Measurements from ENCODE around the gene PLTP. TPM values are rescaled to one million over a fixed set of nuclear protein-coding genes. Genes with fewer than 3 reads are reported as not detected.

PLTP gene
- polyA plus RNA-seq, 10 donors: 15.6 to 58.5 (median 26.5) TPM

GRCh38 chr20:45899046-45899835, 12.7 kb downstream of the PLTP start:
- no peak for DNase-seq

DNA sequence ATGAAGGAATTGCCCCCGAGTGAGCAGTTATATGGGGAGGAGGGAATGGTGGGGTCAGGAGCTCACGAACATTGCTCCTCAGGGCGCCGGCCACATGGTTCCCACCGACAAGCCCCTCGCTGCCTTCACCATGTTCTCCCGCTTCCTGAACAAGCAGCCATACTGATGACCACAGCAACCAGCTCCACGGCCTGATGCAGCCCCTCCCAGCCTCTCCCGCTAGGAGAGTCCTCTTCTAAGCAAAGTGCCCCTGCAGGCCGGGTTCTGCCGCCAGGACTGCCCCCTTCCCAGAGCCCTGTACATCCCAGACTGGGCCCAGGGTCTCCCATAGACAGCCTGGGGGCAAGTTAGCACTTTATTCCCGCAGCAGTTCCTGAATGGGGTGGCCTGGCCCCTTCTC, 13.7 kb downstream of the PLTP start:
- no peak for DNase-seq

GRCh38 chr20:45897692-45898091, 14.3 kb downstream of the PLTP start:
- no peak for DNase-seq

- DNase-seq: no peak
Observed at GRCh38 chr20:45897289-45897688, 14.7 kb downstream of the PLTP start.

GRCh38 chr20:45896641-45897161, 15.3 kb downstream of the PLTP start:
- no peak for DNase-seq

DNA sequence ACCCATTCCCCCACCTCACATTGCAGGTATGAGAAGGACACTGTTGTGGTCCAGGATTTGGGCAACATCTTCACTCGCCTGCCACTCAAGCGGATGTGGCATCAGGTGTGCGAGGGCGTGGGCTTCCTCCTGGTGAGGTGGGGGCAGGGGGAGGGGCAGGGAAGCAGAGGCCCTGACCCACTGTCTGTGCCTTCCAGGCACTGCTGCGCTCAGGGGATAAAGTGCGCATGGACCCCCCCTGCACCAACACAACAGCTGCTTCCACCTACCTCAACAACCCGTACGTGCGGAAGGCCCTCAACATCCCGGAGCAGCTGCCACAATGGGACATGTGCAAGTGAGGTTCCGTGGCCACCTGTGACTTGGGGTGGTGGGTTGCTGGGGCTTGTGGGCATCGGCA, 17.2 kb downstream of the PLTP start:
- no peak for DNase-seq

GRCh38 chr20:45893831-45894230, 18.1 kb downstream of the PLTP start:
- no peak for DNase-seq

GRCh38 chr20:45892828-45893500, 19.0 kb downstream of the PLTP start:
- DNase-seq: no peak

- DNase-seq: no peak
Observed at GRCh38 chr20:45892049-45892825, 19.7 kb downstream of the PLTP start.

DNA sequence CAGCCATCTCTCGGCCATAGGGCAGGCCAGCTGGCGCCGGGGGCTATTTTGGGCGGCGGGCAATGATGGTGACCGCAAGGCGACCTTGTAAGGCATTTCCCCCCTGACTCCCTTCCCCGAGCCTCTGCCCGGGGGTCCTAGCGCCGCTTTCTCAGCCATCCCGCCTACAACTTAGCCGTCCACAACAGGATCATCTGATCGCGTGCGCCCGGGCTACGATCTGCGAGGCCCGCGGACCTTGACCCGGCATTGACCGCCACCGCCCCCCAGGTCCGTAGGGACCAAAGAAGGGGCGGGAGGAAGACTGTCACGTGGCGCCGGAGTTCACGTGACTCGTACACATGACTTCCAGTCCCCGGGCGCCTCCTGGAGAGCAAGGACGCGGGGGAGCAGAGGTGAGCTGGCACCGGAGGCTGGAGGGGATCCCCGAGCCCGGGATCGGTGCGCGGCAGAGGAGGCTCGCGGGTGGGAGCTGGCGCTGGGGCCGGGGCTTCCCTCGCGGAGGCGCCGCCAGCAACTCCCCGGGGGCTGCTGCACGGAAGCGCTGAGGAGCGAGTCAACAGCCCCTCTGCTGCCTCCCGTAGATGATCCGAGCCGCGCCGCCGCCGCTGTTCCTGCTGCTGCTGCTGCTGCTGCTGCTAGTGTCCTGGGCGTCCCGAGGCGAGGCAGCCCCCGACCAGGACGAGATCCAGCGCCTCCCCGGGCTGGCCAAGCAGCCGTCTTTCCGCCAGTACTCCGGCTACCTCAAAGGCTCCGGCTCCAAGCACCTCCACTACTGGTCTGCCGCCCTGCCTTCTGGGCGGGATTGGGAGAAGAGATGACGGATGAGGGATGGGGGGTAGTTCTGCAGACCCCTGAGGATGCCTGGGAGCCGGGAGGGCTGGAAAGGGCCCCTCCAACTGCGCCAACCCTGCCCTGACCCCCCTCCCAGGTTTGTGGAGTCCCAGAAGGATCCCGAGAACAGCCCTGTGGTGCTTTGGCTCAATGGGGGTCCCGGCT, 20.7 kb downstream of the PLTP start, which contains the start of the genes CTSA and NEURL2:
TSS of gene CTSA (plus strand) at position 351 of the 999 bp plus-strand sequence. CDS start at position 585, 234 bp downstream.
TSS of gene NEURL2 (minus strand) at position 224 of the 999 bp plus-strand sequence. CDS start at position 7, 217 bp downstream.
- DNase-seq: peak; percentile 95 to 97 (median 95)

GRCh38 chr20:45890077-45890984, 21.6 kb downstream of the PLTP start:
- DNase-seq: peak; percentile 79 to 95 (median 84)

DNA sequence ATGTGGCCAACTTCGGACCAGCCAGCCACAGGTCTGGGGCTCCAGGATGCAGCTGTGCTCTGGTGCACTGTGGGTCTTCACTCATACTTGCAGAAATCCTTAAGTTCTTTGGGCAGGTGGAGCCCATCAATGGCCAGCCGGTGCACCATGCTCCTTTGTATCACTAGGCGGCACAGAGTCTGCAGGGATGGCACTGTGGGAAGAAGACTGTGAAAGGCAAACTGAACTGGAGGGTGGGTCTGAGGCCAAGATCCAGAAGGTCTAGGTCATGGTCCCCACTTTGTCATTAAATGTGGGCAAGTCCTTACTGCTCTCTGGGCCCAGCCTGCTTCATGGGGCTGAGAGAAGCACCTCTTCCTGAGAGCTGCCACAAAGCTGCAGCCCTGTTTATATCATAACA, 23.3 kb downstream of the PLTP start:
- no peak for DNase-seq

- no peak for DNase-seq
Observed at GRCh38 chr20:45887346-45887715, 24.6 kb downstream of the PLTP start, which contains the start of gene SPATA25. Gene SPATA25 (minus strand): TSS chr20:45887622. CDS start chr20:45887590, 32 bp downstream.

GRCh38 chr20:45886590-45887345, 25.2 kb downstream of the PLTP start:
- no peak for DNase-seq

- DNase-seq: no peak
Observed at GRCh38 chr20:45883100-45883469, 28.9 kb downstream of the PLTP start.

DNA sequence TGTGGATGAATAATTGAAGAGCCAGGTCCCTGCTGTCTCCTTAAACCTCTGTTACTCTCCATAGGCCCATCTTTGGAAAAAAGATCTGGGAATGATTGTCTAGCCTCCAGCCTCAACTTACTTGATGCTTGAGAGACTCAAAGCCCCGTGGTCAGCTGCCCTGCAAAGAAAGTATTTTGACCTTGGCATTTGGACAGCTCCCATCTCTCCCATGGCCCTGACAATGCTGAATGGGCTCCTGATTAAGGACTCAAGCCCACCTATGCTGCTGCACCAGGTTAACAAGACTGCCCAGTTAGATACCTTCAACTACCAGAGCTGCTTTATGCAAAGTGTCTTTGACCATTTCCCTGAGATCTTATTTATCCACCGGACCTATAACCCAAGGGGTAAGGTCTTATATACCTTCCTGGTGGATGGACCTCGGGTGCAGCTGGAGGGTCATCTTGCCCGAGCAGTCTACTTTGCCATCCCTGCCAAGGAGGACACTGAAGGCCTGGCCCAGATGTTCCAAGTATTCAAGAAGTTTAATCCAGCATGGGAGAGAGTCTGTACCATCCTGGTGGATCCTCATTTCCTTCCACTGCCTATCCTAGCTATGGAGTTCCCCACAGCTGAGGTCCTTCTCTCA, 29.4 kb downstream of the PLTP start:
- DNase-seq: no peak

DNA sequence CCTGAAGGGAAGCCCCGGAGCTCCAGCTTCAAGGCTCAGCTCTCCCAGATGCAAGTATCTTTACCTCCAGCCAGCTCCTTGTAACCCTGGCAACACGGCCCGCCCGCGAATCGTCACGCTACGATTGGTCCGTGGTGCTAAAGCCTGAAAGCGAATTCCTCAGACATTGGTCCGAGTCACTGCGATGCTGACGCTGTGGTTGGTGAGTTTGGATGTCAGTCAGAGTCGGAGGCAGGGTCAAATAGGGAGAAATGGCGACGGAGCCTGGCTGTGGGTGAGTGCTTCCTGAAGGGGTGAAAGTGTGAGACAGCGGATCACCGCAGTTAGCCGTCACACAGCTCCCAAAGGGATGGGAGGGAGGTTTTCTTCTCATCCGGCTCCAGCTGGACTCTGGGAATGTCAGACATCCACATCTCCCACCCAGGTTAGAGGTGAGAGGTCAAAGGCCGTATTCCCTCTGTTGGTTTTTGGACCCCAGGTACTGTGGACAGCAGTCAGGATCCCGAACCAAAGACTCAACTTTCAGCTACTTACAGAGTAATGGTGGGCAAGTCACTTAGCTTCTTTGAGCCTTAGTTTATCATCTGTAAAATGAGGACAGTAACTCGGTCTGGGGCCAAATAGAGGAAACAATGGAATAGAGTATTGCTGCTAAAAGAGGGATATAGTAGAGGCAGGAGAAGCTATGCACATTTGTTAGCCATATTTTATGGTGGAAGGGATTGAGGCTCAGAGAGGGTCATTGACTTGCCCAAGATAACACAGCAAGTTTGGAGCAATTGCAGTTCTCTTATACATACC, 30.8 kb downstream of the PLTP start, which contains the start of gene ZSWIM1:
TSS of gene ZSWIM1 (plus strand) at position 240 of the 801 bp plus-strand sequence. CDS start 1,366 bp downstream, outside the sequence.
- peak; percentile 99 to 100 (median 100) for DNase-seq

Data from muscle of back (tissue), 11 donors.